Body of pancreas (tissue), 4 donors: ENCODE results near the gene CFAP61.

Source experiments
- CTCF ChIP-seq, 7 experiments: fragments of 450-650 bp in 4 of 7; fragments of 200-600 bp in 3 of 7; sonication (generic) in 3 of 7; IDR thresholded peaks; one replicate each; pipeline ENCODE4 v1.5.1; 2016 to 2019; ENCODE audit warnings: antibody characterized with exemption in 7 of 7
- POLR2A ChIP-seq, 3 donors: fragments of 450-650 bp; IDR thresholded peaks; one replicate each; pipeline ENCODE4 v1.6.1; 2016; ENCODE audit warnings: antibody characterized with exemption in 3 of 3, mild to moderate bottlenecking in 2 of 3

- TF ChIP-seq CTCF (IDR thresholded peaks at IDR 0.05) (no peak), POLR2A (IDR thresholded peaks at IDR 0.05) (no peak)
Measured at GRCh38 chr20:20184149-20184548, 131.8 kb downstream of the CFAP61 start.
